ENCODE results near the gene LTA4H. TPM values are rescaled to one million over a fixed set of nuclear protein-coding genes. Genes with fewer than 3 reads are reported as not detected.

Gene LTA4H
- total RNA-seq: 100 to 1,000 TPM; 112 TPM

DNA sequence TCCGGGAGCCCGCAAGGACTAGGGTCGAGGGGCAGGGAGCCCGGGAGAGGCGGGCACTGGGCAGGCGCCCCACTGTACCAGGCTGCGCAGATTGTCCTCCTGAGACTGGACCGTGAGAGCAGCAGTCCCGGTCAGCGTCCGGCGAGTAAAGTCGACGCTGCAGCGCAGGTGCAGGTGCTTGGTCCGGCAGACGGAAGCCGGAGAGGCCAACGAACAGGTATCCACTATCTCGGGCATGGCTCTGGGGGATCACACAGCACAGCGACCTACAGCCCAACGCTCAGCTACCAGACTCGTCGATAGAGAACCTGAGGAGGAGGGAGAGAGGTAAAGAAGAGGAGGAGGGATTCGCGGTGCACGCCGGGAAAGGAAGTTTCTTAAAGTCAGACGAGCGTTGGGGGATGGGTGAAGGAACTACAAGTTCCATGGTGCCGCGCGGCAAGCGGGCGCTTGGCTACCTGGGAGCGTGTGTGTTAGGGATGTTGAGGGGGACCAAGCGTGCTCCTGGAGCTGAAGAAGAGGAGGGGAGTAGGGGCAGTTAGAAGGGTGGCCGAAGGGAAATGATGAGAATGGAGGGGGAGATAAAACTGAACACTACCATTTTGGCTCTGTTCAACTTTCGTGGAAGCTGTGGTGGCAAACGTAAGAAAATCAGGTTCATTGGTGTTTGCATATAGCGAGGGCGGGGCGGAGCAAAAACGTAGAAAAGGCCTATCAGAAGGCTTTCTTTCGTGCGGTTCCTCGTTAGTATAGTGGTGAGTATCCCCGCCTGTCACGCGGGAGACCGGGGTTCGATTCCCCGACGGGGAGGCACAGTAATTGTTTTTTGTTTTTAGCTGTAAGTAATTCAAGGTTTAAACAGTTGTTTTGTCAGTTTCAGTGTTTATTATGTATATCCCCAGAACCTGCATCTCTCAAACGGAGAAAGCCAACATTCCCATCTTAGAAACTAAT, at the start of gene LTA4H:
Gene LTA4H (minus strand): TSS at position 305 of the 954 bp plus-strand sequence. CDS start 68 bp downstream, at position 237.
- CTCF ChIA-PET: interaction anchor here (0.7 to 1.6 kb wide), 4 partner anchors 37 to 180 kb away, joined by 3 to 7 read pairs (median 4); no protein-coding TSS in a partner anchor
- Mint-ChIP-seq H3K9me3 (no peaks in the 10 kb centered on the region), H3K27me3 (no peaks in the 10 kb centered on the region), H3K4me3 (no peak within 1 kb of the TSS), H3K27ac (no peak within 1 kb of the TSS), H3K36me3 (ENCODE audit: low read depth) (no peaks in the 10 kb centered on the region), H3K4me1 (ENCODE audit: low read depth) (peaks cover 15% of the 10 kb centered on the region)
- intact Hi-C loops (cut with micrococcal nuclease): no loop called here
- TF ChIP-seq, protein P1, sequence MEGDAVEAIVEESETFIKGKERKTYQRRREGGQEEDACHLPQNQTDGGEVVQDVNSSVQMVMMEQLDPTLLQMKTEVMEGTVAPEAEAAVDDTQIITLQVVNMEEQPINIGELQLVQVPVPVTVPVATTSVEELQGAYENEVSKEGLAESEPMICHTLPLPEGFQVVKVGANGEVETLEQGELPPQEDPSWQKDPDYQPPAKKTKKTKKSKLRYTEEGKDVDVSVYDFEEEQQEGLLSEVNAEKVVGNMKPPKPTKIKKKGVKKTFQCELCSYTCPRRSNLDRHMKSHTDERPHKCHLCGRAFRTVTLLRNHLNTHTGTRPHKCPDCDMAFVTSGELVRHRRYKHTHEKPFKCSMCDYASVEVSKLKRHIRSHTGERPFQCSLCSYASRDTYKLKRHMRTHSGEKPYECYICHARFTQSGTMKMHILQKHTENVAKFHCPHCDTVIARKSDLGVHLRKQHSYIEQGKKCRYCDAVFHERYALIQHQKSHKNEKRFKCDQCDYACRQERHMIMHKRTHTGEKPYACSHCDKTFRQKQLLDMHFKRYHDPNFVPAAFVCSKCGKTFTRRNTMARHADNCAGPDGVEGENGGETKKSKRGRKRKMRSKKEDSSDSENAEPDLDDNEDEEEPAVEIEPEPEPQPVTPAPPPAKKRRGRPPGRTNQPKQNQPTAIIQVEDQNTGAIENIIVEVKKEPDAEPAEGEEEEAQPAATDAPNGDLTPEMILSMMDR (IDR thresholded peaks at IDR 0.05): no peak
- ATAC-seq (peak; percentile 96), DNase-seq (peak; percentile 100)
- POLR2A ChIA-PET: interaction anchor here (0.9 to 1.8 kb wide), 3 partner anchors 10 to 92 kb away, joined by 3 to 7 read pairs (median 6); partner anchors contain the start of genes AMDHD1 and CCDC38

DNA sequence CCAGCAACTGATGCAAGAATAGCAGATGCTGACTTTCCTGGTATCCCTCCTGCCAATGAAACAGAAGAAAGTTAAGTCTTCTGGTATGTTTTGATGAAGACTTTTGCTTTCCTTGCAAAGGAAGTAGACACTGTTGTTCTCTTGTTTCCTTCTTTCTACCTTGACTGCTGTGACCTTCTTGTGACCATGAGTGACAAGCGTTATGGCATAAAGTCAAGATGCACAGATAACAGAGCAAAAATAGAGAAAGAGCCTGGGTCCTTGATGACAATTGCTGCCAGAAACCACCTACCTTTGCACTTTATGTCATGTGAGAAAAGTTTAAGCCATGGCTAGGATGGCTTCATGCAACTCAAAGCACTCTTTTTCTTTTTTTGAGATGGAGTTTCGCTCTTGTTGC, 49.2 kb upstream of the LTA4H start:
- Mint-ChIP-seq H3K27ac (no peak overlapping the region), H3K36me3 (ENCODE audit: low read depth) (peaks cover 3% of the 10 kb centered on the region), H3K27me3 (no peaks in the 10 kb centered on the region), H3K4me1 (ENCODE audit: low read depth) (peaks cover 3% of the 10 kb centered on the region), H3K9me3 (peaks cover 7% of the 10 kb centered on the region), H3K4me3 (no peak overlapping the region)
- ChIA-PET POLR2A (no interaction called here), CTCF (no interaction called here)
- TF ChIP-seq, protein P1 (IDR thresholded peaks at IDR 0.05): no peak
- intact Hi-C loops (cut with micrococcal nuclease): no loop called here
- DNase-seq (no peak), ATAC-seq (no peak)

DNA sequence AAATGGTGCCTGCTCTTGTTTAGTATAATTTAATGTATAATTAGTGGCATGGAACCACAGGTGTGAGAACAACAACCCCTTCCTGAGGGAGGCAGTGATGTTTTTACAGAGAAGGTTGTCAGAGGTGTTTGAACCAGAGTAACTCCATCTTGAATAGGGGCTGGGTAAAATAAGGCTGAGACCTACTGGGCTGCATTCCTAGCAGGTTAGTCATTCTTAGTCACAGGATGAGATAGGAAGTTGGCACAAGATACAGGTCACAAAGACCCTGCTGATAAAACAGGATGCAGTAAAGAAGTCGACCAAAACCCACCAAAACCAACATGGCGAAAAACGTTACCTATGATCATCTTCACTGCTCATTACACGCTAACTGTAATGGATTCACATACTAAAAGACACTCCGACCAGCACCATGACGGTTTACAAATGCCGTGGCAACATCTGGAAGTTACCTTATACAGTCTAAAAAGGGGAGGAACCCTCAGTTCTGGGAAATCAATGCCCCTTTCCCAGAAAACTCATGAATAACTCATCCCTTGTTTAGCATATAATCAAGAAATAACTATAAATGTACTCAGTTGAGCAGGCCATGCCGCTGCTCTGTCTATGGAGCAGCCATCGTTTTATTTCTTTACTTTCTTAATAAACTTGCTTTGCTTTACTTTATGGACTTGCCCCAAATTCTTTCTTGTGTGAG, 47.8 kb upstream of the LTA4H start:
- no peak for ATAC-seq
- peaks cover 3% of the 10 kb centered on the region for H3K36me3 Mint-ChIP-seq (ENCODE audit: low read depth)
- peaks cover 3% of the 10 kb centered on the region for H3K4me1 Mint-ChIP-seq (ENCODE audit: low read depth)
- CTCF ChIA-PET: no interaction called here
- H3K4me3 Mint-ChIP-seq: no peak overlapping the region
- H3K27ac Mint-ChIP-seq: no peak overlapping the region
- DNase-seq: no peak
- TF ChIP-seq, protein P1 (IDR thresholded peaks at IDR 0.05): no peak
- no peaks in the 10 kb centered on the region for H3K27me3 Mint-ChIP-seq
- POLR2A ChIA-PET: no interaction called here
- H3K9me3 Mint-ChIP-seq: peaks cover 5% of the 10 kb centered on the region
- intact Hi-C loops (cut with micrococcal nuclease): no loop called here

DNA sequence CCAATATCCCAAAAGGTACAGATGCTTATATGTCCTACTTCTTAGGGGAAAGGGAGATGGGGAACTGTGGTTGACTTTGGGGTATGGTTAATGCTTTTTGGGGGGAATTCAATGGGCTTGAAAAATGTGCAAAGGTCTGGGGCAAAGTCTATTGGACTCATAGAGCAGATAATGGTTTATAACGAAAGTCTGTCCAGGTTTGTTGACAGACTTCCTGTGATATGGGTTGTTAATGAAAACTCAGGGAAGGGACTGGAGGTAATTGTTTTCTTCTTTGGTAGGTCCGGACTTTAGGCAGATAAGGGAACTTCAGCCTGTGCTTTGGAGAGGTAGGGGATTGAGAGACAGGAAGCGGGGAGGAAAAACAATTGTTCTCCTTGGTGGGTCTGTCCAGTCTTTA, 46.2 kb upstream of the LTA4H start:
- POLR2A ChIA-PET: no interaction called here
- H3K27ac Mint-ChIP-seq: no peak overlapping the region
- ATAC-seq (no peak), DNase-seq (no peak)
- H3K4me1 Mint-ChIP-seq (ENCODE audit: low read depth): peaks cover 3% of the 10 kb centered on the region
- peaks cover 3% of the 10 kb centered on the region for H3K36me3 Mint-ChIP-seq (ENCODE audit: low read depth)
- H3K27me3 Mint-ChIP-seq: no peaks in the 10 kb centered on the region
- intact Hi-C loops (cut with micrococcal nuclease): no loop called here
- CTCF ChIA-PET: no interaction called here
- no peak overlapping the region for H3K4me3 Mint-ChIP-seq
- TF ChIP-seq, protein P1 (IDR thresholded peaks at IDR 0.05): no peak
- peaks cover 5% of the 10 kb centered on the region for H3K9me3 Mint-ChIP-seq

Data from activated CD8-positive, alpha-beta T cell treated with anti-CD3 and anti-CD28 coated beads for 36 hours (primary cell).